ENCODE data around the gene TM9SF2. TPM values are rescaled to one million over a fixed set of nuclear protein-coding genes. Genes with fewer than 3 reads are reported as not detected.

Gene TM9SF2
- total RNA-seq, 1 donor from 2014 or later: 118 TPM

DNA sequence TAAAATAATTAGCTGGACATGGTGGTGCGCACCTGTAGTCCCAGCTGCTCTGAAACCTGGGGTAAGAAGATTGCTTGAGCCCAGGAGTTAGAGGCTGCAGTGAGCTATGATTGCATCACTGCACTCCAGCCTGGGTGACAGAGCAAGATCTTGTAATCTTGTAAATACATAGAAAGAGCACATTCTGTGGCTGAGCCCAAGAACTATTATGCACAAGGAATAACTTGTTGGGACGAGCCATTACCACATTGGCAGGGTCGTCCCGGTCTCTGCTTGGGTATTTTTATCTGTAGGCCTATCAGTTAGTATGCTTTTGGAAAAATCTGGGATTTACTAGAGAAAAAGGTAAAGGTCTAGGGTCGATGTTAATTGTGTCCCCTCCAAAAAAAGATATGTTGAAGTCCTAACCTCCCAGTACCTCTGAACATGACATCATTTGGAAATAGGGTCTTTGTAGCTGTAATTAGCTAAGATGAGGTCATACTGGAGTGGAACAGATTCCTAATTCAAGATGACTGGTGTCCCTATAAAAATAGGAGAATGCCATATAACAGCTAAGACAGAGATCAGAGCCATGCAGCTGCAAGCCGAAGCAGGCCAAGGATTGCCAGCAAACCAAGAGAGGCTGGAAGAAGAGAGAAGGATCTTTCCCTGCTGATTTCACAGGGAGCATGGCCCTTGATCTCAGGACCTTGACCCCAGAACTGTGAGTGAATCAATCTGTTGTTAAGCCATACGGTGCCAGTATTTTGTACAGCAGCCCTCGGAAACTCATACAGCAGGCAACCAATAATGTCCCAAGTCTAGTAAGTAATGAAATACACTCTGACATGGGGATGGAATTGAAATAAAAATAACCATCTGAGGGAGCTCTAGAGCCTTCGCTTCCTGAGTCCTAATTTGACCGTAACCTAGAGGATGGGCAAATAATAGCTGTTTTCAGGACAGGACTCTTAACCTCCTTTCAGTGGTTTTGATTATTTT lies 77.0 kb downstream of the TM9SF2 start:
- no peaks in the 10 kb centered on the region for H3K27me3 ChIP-seq (ENCODE audit: insufficient read depth, low read length)
- no peaks in the 10 kb centered on the region for H3K9me3 ChIP-seq (ENCODE audit: insufficient read depth, low read depth, low read length)
- DNase-seq (ENCODE audit: low read depth) (no peak), FAIRE-seq (no peak)
- no peak overlapping the region for H3K9ac ChIP-seq (ENCODE audit: low read length)
- no peaks in the 10 kb centered on the region for H3K79me2 ChIP-seq (ENCODE audit: insufficient read depth, low read length)
- no peaks in the 10 kb centered on the region for H4K20me1 ChIP-seq (ENCODE audit: insufficient read depth, low read length)
- no peaks in the 10 kb centered on the region for H3K4me1 Mint-ChIP-seq (ENCODE audit: low read depth, unreplicated experiment)
- no peaks in the 10 kb centered on the region for H3K36me3 ChIP-seq (ENCODE audit: insufficient read depth, low read length)
- no peak overlapping the region for H3K27ac ChIP-seq (ENCODE audit: low read depth, low read length)
- H3K27ac Mint-ChIP-seq (ENCODE audit: unreplicated experiment): no peak overlapping the region
- H3K4me3 ChIP-seq (ENCODE audit: insufficient read depth, low read depth, low read length): no peak overlapping the region
- H3K4me2 ChIP-seq (ENCODE audit: low read length): no peak overlapping the region
- no peak overlapping the region for H2AFZ ChIP-seq (ENCODE audit: low read depth, low read length)
- H3K4me3 Mint-ChIP-seq (ENCODE audit: unreplicated experiment): no peak overlapping the region
- no peaks in the 10 kb centered on the region for H3K4me1 ChIP-seq (ENCODE audit: insufficient read depth, low read length)
- TF ChIP-seq, protein P1, sequence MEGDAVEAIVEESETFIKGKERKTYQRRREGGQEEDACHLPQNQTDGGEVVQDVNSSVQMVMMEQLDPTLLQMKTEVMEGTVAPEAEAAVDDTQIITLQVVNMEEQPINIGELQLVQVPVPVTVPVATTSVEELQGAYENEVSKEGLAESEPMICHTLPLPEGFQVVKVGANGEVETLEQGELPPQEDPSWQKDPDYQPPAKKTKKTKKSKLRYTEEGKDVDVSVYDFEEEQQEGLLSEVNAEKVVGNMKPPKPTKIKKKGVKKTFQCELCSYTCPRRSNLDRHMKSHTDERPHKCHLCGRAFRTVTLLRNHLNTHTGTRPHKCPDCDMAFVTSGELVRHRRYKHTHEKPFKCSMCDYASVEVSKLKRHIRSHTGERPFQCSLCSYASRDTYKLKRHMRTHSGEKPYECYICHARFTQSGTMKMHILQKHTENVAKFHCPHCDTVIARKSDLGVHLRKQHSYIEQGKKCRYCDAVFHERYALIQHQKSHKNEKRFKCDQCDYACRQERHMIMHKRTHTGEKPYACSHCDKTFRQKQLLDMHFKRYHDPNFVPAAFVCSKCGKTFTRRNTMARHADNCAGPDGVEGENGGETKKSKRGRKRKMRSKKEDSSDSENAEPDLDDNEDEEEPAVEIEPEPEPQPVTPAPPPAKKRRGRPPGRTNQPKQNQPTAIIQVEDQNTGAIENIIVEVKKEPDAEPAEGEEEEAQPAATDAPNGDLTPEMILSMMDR (IDR thresholded peaks at IDR 0.05; ENCODE audit: insufficient read depth, low read depth, low read length): no peak
- TF ChIP-seq EZH2 (IDR thresholded peaks at IDR 0.05; ENCODE audit: insufficient read depth, low read length): no peak
- no peaks in the 10 kb centered on the region for H3K27me3 Mint-ChIP-seq (ENCODE audit: low read depth, unreplicated experiment)
- H3K36me3 Mint-ChIP-seq (ENCODE audit: low read depth, unreplicated experiment): peaks cover 6% of the 10 kb centered on the region
- H3K9me3 Mint-ChIP-seq (ENCODE audit: unreplicated experiment): no peaks in the 10 kb centered on the region

DNA sequence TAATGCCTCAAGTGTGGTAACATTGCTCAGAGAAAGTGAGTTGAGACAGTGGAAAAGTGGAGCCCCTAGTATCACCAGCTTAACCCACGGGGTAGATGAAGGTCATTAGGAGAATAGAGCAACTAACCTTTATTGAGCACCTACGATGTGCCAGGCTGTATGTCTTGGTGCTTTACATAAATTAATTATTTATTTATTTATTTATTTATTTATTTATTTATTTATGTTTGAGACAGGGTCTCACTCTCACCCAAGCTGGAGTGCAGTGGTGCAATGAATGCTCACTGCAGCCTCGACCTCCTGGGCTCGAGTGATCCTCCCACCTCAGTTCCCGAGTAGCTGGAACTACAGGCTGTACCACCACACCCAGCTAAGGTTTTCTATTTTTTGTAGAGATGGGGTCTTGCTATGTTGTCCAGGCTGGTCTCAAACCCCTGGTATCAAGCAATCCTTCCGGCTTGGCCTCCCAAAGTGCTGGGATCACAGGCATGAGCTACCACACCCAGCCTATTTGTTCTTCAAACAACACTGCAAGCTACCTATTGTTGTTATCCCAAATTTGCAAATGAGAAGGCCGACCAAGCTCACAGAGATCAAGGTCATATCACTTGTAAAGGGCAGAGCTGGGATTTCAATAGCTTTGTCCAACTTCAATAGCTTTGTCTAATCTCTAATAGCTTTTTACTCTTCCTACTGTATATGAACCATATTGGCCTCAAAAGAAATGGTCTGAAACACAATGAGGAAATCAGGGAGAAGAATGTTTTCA lies 79.4 kb downstream of the TM9SF2 start:
- Mint-ChIP-seq H3K27me3 (ENCODE audit: low read depth, unreplicated experiment) (peaks cover 2% of the 10 kb centered on the region), H3K36me3 (ENCODE audit: low read depth, unreplicated experiment) (peaks cover 7% of the 10 kb centered on the region), H3K27ac (ENCODE audit: unreplicated experiment) (no peak overlapping the region), H3K4me1 (ENCODE audit: low read depth, unreplicated experiment) (no peaks in the 10 kb centered on the region), H3K9me3 (ENCODE audit: unreplicated experiment) (no peaks in the 10 kb centered on the region), H3K4me3 (ENCODE audit: unreplicated experiment) (no peak overlapping the region)
- Histone ChIP-seq H3K27me3 (ENCODE audit: insufficient read depth, low read length) (no peaks in the 10 kb centered on the region), H2AFZ (ENCODE audit: low read depth, low read length) (no peak overlapping the region), H3K9ac (ENCODE audit: low read length) (no peak overlapping the region), H3K9me3 (ENCODE audit: insufficient read depth, low read depth, low read length) (no peaks in the 10 kb centered on the region), H3K79me2 (ENCODE audit: insufficient read depth, low read length) (no peaks in the 10 kb centered on the region), H3K27ac (ENCODE audit: low read depth, low read length) (no peak overlapping the region), H3K4me3 (ENCODE audit: insufficient read depth, low read depth, low read length) (no peak overlapping the region), H3K4me2 (ENCODE audit: low read length) (no peak overlapping the region), H4K20me1 (ENCODE audit: insufficient read depth, low read length) (no peaks in the 10 kb centered on the region), H3K36me3 (ENCODE audit: insufficient read depth, low read length) (no peaks in the 10 kb centered on the region), H3K4me1 (ENCODE audit: insufficient read depth, low read length) (no peaks in the 10 kb centered on the region)
- DNase-seq (ENCODE audit: low read depth): no peak
- TF ChIP-seq EZH2 (IDR thresholded peaks at IDR 0.05; ENCODE audit: insufficient read depth, low read length): no peak
- TF ChIP-seq, protein P1 (IDR thresholded peaks at IDR 0.05; ENCODE audit: insufficient read depth, low read depth, low read length): no peak
- FAIRE-seq: no peak

Measured in astrocyte (in vitro differentiated cells and primary cell).